Measurements from ENCODE around the gene SPATS2L.
A peak's percentile ranks its signal among the peaks of the same experiment; 100 is the strongest.

The SPATS2L gene

DNA sequence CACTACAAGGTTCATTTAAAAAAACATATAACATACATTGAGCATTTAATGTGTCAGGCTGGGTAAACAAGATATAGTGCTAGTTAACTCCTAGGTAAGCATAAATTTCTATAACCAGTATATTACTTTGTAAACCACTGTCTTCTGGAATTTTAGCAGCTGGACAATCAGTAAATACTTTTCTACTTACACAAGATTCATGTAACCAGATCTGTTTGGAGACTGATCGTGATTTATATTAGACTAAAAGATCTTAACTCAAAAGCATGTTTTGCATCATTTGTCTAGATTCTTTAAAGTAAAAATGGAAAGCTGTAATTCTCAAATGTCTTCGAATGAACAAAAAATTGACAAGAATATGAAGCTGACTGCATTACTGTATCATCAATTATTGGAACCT is 218.6 kb downstream of the SPATS2L start:
- DNase-seq = no peak

DNA sequence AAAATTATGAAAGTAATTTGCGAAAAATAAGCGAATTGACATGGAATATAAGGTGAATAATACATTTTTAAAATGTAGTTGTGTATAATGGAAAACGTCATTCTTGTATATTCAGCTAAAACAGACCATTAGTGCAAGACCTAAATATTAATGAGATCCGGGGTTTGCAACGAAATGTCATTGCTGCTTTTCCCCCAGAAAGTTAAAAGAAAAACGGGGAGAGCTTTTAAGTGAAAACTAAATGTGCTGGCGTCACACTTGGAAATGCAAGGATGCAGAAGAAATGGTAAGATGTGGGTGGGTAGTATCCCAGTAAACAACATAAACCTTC is 219.0 kb downstream of the SPATS2L start:
- DNase-seq = no peak

DNA sequence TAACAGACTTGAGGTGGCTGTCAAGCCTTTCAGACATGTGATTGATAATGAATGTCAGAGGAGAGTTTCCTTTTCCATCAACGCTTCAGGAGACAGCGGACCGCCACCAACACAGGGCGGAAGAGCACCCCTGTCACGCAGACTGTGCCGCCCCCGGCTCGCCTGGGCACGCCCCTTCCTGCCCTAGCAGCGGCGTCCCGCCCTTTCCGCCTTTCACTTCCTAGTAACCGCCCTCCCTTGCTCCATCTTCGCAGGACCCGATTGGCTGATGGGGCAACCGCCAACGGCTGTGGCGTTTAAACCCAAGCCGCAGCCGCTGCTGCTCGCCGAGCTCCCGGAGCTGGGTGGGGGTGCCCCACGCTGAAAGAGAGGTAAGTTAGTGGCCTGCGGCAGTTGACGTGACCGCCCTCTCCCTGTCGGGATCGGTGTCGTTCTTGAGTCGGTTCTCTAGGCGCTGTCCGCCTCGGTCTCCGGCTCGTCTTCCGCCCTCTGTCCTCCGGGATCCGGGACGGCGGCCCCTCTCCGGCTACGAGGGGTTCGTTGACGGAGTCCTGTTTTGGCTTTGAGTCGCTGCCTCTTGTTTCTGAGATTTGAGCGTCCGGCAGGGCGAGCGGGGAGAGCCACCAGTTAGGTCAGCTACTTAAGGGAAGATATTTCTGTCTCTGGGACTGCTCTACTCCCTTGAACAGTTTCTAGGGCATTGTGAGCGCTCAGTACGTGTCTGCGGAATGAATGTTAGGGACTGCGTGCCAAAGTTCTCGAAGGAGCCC is 219.6 kb downstream of the SPATS2L start, which contains the start of gene SGO2:
Gene SGO2 (plus strand): TSS at position 326 of the 770 bp plus-strand sequence. CDS start 6,769 bp downstream, outside the sequence.
- peak; percentile 95 for DNase-seq

DNA sequence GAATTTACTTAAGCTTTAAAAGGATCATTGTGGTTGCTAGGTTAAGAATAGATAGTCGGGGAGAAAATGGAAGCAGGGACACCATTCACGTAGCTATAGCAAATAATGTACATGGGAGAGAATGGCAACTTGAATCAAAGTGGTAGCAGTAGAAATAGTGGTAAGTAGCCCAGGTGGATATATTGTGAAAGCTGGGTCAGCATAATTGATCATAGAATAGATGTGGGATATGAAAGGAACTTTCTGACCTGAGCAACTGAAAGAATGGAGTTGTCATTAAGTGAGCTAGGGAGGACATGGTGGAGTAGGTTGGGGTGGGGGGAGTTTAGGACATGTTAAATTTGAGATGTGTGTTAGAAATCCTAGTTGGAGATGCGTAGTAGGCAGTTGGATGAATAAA is 221.7 kb downstream of the SPATS2L start:
- no peak for DNase-seq

Data from COR-L47 (cell line).